Activated naive CD8-positive, alpha-beta T cell treated with anti-CD3 and anti-CD28 coated beads, Interleukin-2, amount 50 U/mL, for 16 hours (primary cell): Measurements from ENCODE around the gene INTS11.
A peak's percentile ranks its signal among the peaks of the same experiment; 100 is the strongest.
"Not testable (repeated sequence)": the region's sequence is repeated elsewhere in the genome, so short reads cannot be mapped to it uniquely, and the experiment has no call there.

Source experiments
- DNase-seq: peaks from one replicate; pipeline ENCODE4 v3.0.0-alpha.2; 2020; ENCODE audit warnings: low read depth, low spot score

INTS11 gene

GRCh38 chr1:1324524-1325287 is at the start of gene INTS11, which contains the start of gene CPTP:
Gene INTS11 (minus strand): TSS chr1:1324660. CDS start chr1:1324608, 52 bp downstream.
Gene CPTP (plus strand): TSS chr1:1324802. CDS start chr1:1326911, 2,109 bp downstream.
- DNase-seq: peak; percentile 91

DNA sequence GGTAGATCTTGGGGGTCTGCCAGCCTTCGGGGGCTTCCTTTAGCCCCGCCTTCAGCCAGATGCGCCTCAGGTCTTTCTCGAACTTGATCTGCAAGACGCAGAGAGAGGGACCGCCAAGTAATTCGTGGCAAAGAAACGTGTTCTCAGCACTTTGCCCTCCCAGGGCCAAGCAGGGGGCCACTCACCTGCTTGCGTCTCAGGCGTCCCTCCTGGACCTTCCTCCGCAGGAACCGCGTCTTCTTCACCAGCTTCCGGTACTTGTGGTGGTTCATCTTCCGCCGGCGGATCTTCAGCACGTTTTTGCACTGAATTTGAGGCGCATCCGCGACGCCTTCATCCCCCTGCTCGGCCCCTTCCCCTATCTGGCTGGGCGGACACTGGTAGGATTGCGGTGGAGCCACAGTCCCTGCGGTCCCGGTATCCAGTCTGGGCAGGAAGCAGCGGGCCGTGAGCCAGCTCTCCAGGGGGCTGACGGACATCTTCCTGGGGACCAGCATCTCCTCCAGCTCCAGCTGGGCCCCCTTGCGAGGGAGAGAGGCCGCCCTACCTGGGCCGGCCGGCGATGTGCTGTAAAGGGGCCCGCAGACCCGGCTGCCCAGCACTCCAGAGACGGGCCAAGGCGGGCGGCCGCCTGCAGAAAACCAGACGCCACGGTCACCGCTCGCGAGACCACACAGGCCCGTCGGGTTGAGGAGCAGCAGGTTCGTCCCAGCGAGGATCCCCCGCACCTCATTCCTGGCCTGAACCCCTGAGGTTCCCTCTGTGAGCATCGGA is 49.5 kb upstream of the INTS11 start:
- DNase-seq: no peak

DNA sequence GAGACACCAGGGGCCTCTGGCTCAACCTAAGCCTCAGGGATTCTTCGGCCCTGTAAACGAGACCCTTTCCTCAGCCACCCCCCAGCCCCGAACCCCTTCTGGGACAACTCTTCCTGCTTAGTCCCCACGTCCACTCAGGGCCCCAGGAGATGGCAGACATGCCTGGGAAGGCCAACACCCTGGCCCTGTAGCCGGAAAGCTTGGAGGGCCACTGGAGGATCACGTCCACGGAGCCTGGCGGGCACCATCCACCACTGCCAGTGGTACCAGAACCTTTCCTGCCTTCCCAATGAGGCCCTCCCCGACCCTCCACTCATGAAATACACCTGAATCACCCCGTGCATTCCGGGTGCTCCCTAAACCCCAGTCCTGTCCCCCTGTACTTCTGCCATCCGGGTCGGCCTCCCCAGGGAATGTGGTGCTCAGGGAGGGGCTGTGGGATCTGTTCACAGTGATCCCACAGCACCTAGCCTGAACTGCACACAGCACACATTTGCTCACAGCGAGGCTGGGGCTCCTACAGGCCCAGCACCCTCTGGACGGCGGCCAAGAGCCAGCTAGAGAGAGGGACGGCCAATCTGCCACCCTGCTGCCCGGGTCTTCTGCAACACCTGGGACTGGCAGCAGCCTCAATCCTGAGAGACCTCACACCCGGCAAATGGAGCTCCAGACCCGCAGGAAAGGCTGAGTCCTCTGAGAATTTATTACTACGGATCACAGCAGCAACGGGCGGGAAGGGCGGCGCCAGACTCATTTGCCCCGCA is 48.8 kb upstream of the INTS11 start:
- DNase-seq: no peak

GRCh38 chr1:1371746-1372711 is 47.6 kb upstream of the INTS11 start:
- peak; percentile 56 for DNase-seq

- DNase-seq: no peak
Measured at GRCh38 chr1:1371364-1371745, 46.9 kb upstream of the INTS11 start.

- DNase-seq: no peak
Measured at GRCh38 chr1:1370771-1371300, 46.4 kb upstream of the INTS11 start.

- DNase-seq: not testable (repeated sequence)
Measured at GRCh38 chr1:1370094-1370493, 45.6 kb upstream of the INTS11 start.

GRCh38 chr1:1367315-1367714 is 42.9 kb upstream of the INTS11 start:
- no peak for DNase-seq

GRCh38 chr1:1366699-1367066 is 42.2 kb upstream of the INTS11 start:
- no peak for DNase-seq

- DNase-seq: no peak
Measured at GRCh38 chr1:1365875-1366698, 41.6 kb upstream of the INTS11 start.

DNA sequence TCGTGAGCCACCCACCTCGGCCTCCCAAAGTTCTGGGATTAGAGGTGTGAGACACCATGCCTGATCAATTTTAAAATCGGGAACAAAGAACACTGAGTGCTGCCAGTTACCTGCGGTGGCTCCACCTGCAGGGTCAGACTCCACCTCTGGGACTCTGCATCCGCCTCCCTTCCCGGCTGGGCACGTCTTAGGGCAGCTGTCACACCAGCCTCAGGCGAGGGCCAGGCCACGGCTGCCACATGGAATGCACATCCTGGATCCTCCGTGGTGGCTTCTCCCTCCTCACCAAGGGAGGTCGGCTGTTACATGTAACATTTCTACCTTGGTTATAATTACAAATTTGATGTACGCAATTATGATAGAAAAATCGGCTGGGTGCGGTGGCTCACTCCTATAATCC is 39.8 kb upstream of the INTS11 start:
- no peak for DNase-seq

- no peak for DNase-seq
Measured at GRCh38 chr1:1361982-1362423, 37.5 kb upstream of the INTS11 start.

GRCh38 chr1:1361233-1361981 is 36.9 kb upstream of the INTS11 start:
- DNase-seq: no peak

DNA sequence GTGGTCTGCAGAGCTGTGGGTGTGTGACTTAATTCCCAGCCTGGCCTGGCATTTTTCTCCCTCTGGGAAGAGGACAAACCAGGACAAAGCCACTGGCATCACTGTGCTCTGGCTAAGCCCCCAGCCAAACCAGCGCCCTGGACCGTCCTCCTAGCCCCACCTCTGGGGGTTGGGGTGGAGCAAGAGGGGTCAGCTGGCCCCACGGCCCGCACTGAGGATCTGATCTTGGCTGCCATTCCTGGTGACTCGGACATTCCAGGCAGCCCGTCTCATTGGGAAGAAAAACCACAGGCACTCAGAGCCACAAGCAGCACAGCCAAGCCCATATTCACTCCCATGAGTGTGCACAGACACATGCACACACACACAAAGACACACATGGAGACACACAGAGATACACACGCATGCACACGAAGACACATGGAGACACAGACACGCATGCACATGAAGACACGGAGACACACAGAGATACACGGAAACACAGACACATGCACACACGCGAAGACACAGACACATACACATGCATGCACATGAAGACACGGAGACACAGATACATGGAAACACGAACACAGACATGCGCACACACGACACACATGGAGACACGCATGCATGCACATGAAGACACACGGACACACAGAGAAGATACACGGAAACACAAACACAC is 36.2 kb upstream of the INTS11 start:
- no peak for DNase-seq

- DNase-seq: no peak
Measured at GRCh38 chr1:1359664-1360468, 35.4 kb upstream of the INTS11 start.

DNA sequence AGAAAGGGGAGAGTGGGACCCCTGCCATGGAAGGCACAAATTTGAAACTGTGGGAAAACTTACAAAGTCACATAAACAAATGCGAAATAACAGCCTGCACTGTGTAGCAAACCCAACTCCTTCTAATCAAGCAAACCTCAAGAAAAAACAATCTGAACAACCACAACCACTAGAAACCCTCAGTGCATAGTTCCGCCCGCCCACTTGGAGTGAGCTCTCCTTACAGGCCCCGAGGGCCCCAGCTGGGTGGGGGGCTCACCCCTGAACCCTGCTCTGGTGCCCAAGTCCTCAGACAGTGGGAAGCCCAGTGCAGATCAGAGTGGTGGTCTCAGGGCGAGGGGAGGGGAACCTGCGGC is 34.8 kb upstream of the INTS11 start:
- DNase-seq: no peak

GRCh38 chr1:1358433-1359271 is 34.2 kb upstream of the INTS11 start, which contains the start of gene MXRA8:
Gene MXRA8 (minus strand): TSS chr1:1358555. CDS start chr1:1358504, 51 bp downstream.
- DNase-seq: no peak
